Panc1 (cell line): ENCODE results near the gene FAM174A. TPM values are rescaled to one million over a fixed set of nuclear protein-coding genes. Genes with fewer than 3 reads are reported as not detected.

Experiments
- ATAC-seq: fragments of 200-7000 bp; cut with Tn5 transposase; 2 replicates; pipeline ENCODE4 v1.9.1; 2020; ENCODE audit warnings: mild to moderate bottlenecking, moderate library complexity
- Bru-seq: library from RNA; stranded (reverse); fragments of 400-500 nt; gene quantifications from one replicate; lab custom pipeline; 2021; lab: Mats Ljungman, UMichigan
- BruChase-seq, 2 experiments: library from RNA; stranded (reverse); fragments of 400-500 nt; gene quantifications; one replicate each; lab custom pipeline; 2021; lab: Mats Ljungman, UMichigan
- BruUV-seq: library from RNA; stranded (reverse); fragments of 400-500 nt; replicated peaks from 2 replicates; lab custom pipeline; 2021; lab: Mats Ljungman, UMichigan
- CTCF ChIA-PET: fragments of 300-600 bp; sonication (Branson Sonifier 250); formaldehyde crosslinking; loops from one replicate; lab custom pipeline; 2022; ENCODE audit warnings: antibody characterized with exemption; lab: Charles Lee
- POLR2A ChIA-PET: fragments of 300-600 bp; sonication (Branson Sonifier 250); formaldehyde crosslinking; loops from one replicate; lab custom pipeline; 2022; ENCODE audit warnings: antibody characterized with exemption; lab: Charles Lee
- DNase-seq: peaks from one replicate; pipeline ENCODE4 v3.0.0-alpha.2; 2010; ENCODE audit warnings: low read depth, low spot score
- H3K27ac ChIP-seq: 2 replicates; pipeline ENCODE4 v1.5.1; 2011; ENCODE audit warnings: mild to moderate bottlenecking, low read length, inconsistent platforms
- H3K27me3 ChIP-seq: fragments of 200-500 bp; sonication (Bioruptor generic); 2 replicates; pipeline ENCODE4 v1.6.0; 2014; ENCODE audit warnings: low read length, inconsistent platforms; ENCODE audit not compliant: control insufficient read depth, insufficient read depth
- H3K36me3 ChIP-seq: fragments of 200-500 bp; sonication (Bioruptor generic); 2 replicates; pipeline ENCODE4 v1.5.1; 2014; ENCODE audit warnings: inconsistent platforms, mild to moderate bottlenecking, low read length, moderate library complexity; ENCODE audit not compliant: control insufficient read depth, insufficient read depth
- H3K4me1 ChIP-seq: 2 replicates; pipeline ENCODE4 v1.5.1; 2011; ENCODE audit warnings: inconsistent platforms, mild to moderate bottlenecking, low read length, moderate library complexity; ENCODE audit not compliant: control insufficient read depth, insufficient read depth
- H3K4me3 ChIP-seq, 2 experiments: 2 replicates each; pipeline ENCODE4 v1.5.1; 2011 to 2012; ENCODE audit warnings: low read depth in 2 of 2, low read length in 2 of 2, mild to moderate bottlenecking in 2 of 2, inconsistent platforms in 1 of 2, moderate library complexity in 1 of 2
- H3K9me3 ChIP-seq: fragments of 200-500 bp; sonication (Bioruptor generic); 2 replicates; pipeline ENCODE4 v1.5.1; 2014; ENCODE audit warnings: low read depth, mild to moderate bottlenecking, inconsistent platforms, low read length, moderate library complexity; ENCODE audit not compliant: control insufficient read depth, insufficient read depth
- POLR2AphosphoS5 ChIP-seq: IDR thresholded peaks from 2 replicates; pipeline ENCODE4 v1.6.1; 2012; ENCODE audit warnings: mild to moderate bottlenecking, low read depth, low read length, moderate library complexity
- REST ChIP-seq, 2 experiments: IDR thresholded peaks; 2 replicates each; pipeline ENCODE4 v1.6.1; 2011 to 2012; ENCODE audit warnings: low read depth in 2 of 2, control low read depth in 1 of 2, low read length in 1 of 2, mild to moderate bottlenecking in 1 of 2, moderate library complexity in 1 of 2; ENCODE audit not compliant: insufficient read depth in 1 of 2
- SIN3A ChIP-seq: IDR thresholded peaks from 2 replicates; pipeline ENCODE4 v1.6.1; 2012; ENCODE audit warnings: low read depth, mild to moderate bottlenecking, low read length, moderate library complexity, borderline replicate concordance; ENCODE audit not compliant: insufficient read depth
- TCF7L2 ChIP-seq: IDR thresholded peaks from 2 replicates; pipeline ENCODE4 v1.6.1; 2011; ENCODE audit warnings: mild to moderate bottlenecking, low read depth, low read length, inconsistent platforms
- in situ Hi-C: cut with HindIII; loops from 2 replicates; pipeline ENCODE4 v1.10.0; 2016; ENCODE audit warnings: low sequenced_read_pairs, low pct_unique_long_range_greater_than_20kb
- intact Hi-C: fragments of 100-400 bp; cut with micrococcal nuclease; formaldehyde crosslinking; loops from one replicate; pipeline ENCODE4 v1.10.0; 2022; ENCODE audit not compliant: unreplicated experiment
- long read RNA-seq: library from polyadenylated mRNA; unstranded; transcript quantifications from one replicate; pipeline ENCODE4 v2.0.0, GENCODE V29; 2021; ENCODE audit not compliant: unreplicated experiment
- polyA plus RNA-seq: library from polyadenylated mRNA; unstranded; fragments of >200 nt; gene quantifications from one replicate; pipeline ENCODE4 v1.2.1, GENCODE V29; 2012; ENCODE audit warnings: missing spikeins; ENCODE audit not compliant: insufficient read length
- total RNA-seq: library from RNA; stranded (reverse); gene quantifications from one replicate; pipeline ENCODE4 v1.2.1, GENCODE V29; 2021; ENCODE audit not compliant: unreplicated experiment
- TF ChIP-seq, protein P1 (sequence below): fragments of 450-650 bp; IDR thresholded peaks from 2 replicates; pipeline ENCODE4 v1.5.1; 2017; ENCODE audit warnings: mild to moderate bottlenecking

Gene FAM174A
- total RNA-seq, result 11.0 TPM
- 23.9 TPM for polyA plus RNA-seq
- percentile 59 among the genes with signal in this experiment for Bru-seq, nascent RNA
- BruChase-seq, experiment 1, labeled RNA remaining after a 2-hour chase, result percentile 46 among the genes with signal in this experiment
- percentile 43 among the genes with signal in this experiment for BruChase-seq, experiment 2, labeled RNA remaining after a 6-hour chase
- long read RNA-seq, transcript FAM174A-201 (3 exons, 1,356 nt), result major isoform, 11 of 15 reads
- long read RNA-seq, partial matches to known transcripts, result 0 of 15 reads
- long read RNA-seq, other reads (novel, unspliced or antisense), result 4 of 15 reads

DNA sequence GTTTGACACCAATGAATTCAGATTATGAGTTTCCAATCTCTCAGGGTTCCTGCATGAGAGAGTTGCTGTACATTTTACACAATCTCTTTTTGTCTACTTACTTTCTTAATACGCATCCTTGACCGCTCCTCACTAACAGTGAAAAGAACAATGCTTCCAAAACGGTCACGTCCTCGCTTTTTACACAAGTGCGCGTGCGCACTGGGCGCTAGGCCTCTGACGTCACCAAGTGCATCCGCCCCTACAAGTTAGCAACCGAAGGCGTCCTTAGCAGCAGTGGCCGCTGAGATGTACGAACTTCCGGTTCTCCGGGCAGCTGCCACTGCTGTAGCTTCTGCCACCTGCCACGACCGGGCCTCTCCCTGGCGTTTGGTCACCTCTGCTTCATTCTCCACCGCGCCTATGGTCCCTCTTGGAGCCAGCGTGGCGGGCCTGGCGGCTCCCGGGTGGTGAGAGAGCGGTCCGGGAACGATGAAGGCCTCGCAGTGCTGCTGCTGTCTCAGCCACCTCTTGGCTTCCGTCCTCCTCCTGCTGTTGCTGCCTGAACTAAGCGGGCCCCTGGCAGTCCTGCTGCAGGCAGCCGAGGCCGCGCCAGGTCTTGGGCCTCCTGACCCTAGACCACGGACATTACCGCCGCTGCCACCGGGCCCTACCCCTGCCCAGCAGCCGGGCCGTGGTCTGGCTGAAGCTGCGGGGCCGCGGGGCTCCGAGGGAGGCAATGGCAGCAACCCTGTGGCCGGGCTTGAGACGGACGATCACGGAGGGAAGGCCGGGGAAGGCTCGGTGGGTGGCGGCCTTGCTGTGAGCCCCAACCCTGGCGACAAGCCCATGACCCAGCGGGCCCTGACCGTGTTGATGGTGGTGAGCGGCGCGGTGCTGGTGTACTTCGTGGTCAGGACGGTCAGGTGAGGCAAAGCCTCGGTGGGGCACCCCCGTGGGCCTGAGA lies at the start of gene FAM174A:
Gene FAM174A, plus strand, starts transcription at position 315 of the 946 bp plus-strand sequence. Its CDS starts 157 bp downstream, at position 472.
- Histone ChIP-seq H3K4me1 (peaks cover 8% of the 10 kb centered on the region; the same call in 1 of the 2 replicates), H3K27ac (peak within 1 kb of the TSS; percentile 97), H3K27me3 (no peaks in the 10 kb centered on the region), H3K36me3 (no peaks in the 10 kb centered on the region), H3K4me3 (peak within 1 kb of the TSS; percentile 73 to 76), H3K9me3 (no peaks in the 10 kb centered on the region)
- ATAC-seq, result peak; percentile 100
- intact Hi-C loops (no loop called here), in situ Hi-C loops (no loop called here)
- TF ChIP-seq SIN3A, result peak; percentile 96; the same call in 1 of the 2 replicates
- TF ChIP-seq REST (IDR thresholded peaks at IDR 0.05; ENCODE audit: insufficient read depth in 1 of 2, low read depth in 2 of 2, low read length in 1 of 2), result no peak; a peak in 1 of 4 replicates
- peak; percentile 88 for TF ChIP-seq POLR2AphosphoS5
- TF ChIP-seq, protein P1, sequence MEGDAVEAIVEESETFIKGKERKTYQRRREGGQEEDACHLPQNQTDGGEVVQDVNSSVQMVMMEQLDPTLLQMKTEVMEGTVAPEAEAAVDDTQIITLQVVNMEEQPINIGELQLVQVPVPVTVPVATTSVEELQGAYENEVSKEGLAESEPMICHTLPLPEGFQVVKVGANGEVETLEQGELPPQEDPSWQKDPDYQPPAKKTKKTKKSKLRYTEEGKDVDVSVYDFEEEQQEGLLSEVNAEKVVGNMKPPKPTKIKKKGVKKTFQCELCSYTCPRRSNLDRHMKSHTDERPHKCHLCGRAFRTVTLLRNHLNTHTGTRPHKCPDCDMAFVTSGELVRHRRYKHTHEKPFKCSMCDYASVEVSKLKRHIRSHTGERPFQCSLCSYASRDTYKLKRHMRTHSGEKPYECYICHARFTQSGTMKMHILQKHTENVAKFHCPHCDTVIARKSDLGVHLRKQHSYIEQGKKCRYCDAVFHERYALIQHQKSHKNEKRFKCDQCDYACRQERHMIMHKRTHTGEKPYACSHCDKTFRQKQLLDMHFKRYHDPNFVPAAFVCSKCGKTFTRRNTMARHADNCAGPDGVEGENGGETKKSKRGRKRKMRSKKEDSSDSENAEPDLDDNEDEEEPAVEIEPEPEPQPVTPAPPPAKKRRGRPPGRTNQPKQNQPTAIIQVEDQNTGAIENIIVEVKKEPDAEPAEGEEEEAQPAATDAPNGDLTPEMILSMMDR, result no peak
- no peak for TF ChIP-seq TCF7L2
- BruUV-seq, result no TSS peak
- POLR2A ChIA-PET, result no interaction called here
- CTCF ChIA-PET, result no interaction called here
- peak; percentile 95 for DNase-seq

DNA sequence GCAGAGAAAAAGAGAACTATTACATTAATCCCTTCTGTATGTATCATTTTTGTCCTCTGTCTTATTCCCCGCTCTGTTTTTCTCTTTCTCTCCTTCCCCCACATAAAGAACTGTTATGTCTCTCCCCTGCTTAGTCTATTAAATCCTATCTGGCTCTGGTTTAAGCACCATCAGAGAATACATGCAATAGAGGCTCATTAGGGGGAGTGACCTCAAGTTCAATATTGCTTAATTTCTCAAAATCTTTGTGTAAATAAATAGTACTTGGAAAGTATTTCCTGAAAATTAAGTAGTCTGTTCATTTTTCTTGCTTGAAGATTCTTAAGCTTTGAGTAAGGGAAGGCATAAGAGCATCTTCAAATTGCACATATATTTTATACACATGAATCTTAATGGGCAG lies 41.2 kb upstream of the FAM174A start:
- H3K4me1 ChIP-seq, result no peaks in the 10 kb centered on the region
- no TSS peak for BruUV-seq
- no peak for DNase-seq
- no peak overlapping the region for H3K4me3 ChIP-seq
- no peaks in the 10 kb centered on the region for H3K36me3 ChIP-seq
- no peak for ATAC-seq
- no peak overlapping the region for H3K27ac ChIP-seq
- H3K27me3 ChIP-seq, result no peaks in the 10 kb centered on the region
- intact Hi-C loops (no loop called here), in situ Hi-C loops (no loop called here)
- POLR2A ChIA-PET, result no interaction called here
- TF ChIP-seq TCF7L2 (no peak), REST (IDR thresholded peaks at IDR 0.05; ENCODE audit: insufficient read depth in 1 of 2, low read depth in 2 of 2, low read length in 1 of 2) (no peak), SIN3A (no peak), POLR2AphosphoS5 (no peak)
- TF ChIP-seq, protein P1, result no peak
- H3K9me3 ChIP-seq, result no peaks in the 10 kb centered on the region
- CTCF ChIA-PET, result no interaction called here
